ENCODE results near the gene PYCR2.

DNA sequence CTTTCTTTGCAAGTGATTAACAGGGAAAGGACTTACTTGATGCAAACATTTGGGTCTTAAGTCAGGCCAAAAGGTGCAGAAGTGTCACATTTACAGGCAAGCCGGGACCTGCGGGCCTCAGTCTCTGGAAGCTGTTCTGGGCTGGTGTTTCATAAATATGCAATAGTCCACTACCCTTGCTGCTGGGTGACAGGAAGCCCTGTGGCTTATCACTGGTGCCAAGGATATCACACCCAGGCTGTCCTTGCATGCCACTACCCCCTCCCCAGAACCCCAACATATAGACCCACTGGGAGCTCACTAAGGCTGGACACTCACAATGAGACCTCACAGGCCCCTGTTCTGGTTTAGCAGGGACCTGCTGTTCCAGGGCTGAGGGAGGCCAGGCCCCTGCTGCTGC is 20.3 kb upstream of the PYCR2 start:
- TF ChIP-seq, protein P1, sequence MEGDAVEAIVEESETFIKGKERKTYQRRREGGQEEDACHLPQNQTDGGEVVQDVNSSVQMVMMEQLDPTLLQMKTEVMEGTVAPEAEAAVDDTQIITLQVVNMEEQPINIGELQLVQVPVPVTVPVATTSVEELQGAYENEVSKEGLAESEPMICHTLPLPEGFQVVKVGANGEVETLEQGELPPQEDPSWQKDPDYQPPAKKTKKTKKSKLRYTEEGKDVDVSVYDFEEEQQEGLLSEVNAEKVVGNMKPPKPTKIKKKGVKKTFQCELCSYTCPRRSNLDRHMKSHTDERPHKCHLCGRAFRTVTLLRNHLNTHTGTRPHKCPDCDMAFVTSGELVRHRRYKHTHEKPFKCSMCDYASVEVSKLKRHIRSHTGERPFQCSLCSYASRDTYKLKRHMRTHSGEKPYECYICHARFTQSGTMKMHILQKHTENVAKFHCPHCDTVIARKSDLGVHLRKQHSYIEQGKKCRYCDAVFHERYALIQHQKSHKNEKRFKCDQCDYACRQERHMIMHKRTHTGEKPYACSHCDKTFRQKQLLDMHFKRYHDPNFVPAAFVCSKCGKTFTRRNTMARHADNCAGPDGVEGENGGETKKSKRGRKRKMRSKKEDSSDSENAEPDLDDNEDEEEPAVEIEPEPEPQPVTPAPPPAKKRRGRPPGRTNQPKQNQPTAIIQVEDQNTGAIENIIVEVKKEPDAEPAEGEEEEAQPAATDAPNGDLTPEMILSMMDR (IDR thresholded peaks at IDR 0.05) = no peak
- TF ChIP-seq POLR2AphosphoS5 (IDR thresholded peaks at IDR 0.05; ENCODE audit: low read depth, low read length) (no peak), TCF7L2 (IDR thresholded peaks at IDR 0.05; ENCODE audit: low read depth, low read length) (no peak)
- TF ChIP-seq, protein P2, sequence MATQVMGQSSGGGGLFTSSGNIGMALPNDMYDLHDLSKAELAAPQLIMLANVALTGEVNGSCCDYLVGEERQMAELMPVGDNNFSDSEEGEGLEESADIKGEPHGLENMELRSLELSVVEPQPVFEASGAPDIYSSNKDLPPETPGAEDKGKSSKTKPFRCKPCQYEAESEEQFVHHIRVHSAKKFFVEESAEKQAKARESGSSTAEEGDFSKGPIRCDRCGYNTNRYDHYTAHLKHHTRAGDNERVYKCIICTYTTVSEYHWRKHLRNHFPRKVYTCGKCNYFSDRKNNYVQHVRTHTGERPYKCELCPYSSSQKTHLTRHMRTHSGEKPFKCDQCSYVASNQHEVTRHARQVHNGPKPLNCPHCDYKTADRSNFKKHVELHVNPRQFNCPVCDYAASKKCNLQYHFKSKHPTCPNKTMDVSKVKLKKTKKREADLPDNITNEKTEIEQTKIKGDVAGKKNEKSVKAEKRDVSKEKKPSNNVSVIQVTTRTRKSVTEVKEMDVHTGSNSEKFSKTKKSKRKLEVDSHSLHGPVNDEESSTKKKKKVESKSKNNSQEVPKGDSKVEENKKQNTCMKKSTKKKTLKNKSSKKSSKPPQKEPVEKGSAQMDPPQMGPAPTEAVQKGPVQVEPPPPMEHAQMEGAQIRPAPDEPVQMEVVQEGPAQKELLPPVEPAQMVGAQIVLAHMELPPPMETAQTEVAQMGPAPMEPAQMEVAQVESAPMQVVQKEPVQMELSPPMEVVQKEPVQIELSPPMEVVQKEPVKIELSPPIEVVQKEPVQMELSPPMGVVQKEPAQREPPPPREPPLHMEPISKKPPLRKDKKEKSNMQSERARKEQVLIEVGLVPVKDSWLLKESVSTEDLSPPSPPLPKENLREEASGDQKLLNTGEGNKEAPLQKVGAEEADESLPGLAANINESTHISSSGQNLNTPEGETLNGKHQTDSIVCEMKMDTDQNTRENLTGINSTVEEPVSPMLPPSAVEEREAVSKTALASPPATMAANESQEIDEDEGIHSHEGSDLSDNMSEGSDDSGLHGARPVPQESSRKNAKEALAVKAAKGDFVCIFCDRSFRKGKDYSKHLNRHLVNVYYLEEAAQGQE (IDR thresholded peaks at IDR 0.05; ENCODE audit: insufficient read depth in 1 of 2, low read depth in 2 of 2, low read length in 1 of 2) = no peak

Measured in Panc1 (cell line).